LHCN-M2 (cell line): ENCODE results near the gene ABCA2. TPM values are rescaled to one million over a fixed set of nuclear protein-coding genes. Genes with fewer than 3 reads are reported as not detected.
A peak's percentile ranks its signal among the peaks of the same experiment; 100 is the strongest.

Experiments used
- DNase-seq: peaks from one replicate; pipeline ENCODE4 v3.0.0-alpha.2; 2012; ENCODE audit warnings: low read depth
- total RNA-seq: library from RNA; depleted of rRNA; stranded (reverse); fragments of >200 nt; gene quantifications from 2 replicates; pipeline ENCODE4 v1.2.3, GENCODE V29; 2014

Gene ABCA2
- total RNA-seq, 1 experiment from 2014 or later = 15.5 TPM

GRCh38 chr9:137030006-137030405, 2.0 kb upstream of the ABCA2 start:
- DNase-seq = no peak

DNA sequence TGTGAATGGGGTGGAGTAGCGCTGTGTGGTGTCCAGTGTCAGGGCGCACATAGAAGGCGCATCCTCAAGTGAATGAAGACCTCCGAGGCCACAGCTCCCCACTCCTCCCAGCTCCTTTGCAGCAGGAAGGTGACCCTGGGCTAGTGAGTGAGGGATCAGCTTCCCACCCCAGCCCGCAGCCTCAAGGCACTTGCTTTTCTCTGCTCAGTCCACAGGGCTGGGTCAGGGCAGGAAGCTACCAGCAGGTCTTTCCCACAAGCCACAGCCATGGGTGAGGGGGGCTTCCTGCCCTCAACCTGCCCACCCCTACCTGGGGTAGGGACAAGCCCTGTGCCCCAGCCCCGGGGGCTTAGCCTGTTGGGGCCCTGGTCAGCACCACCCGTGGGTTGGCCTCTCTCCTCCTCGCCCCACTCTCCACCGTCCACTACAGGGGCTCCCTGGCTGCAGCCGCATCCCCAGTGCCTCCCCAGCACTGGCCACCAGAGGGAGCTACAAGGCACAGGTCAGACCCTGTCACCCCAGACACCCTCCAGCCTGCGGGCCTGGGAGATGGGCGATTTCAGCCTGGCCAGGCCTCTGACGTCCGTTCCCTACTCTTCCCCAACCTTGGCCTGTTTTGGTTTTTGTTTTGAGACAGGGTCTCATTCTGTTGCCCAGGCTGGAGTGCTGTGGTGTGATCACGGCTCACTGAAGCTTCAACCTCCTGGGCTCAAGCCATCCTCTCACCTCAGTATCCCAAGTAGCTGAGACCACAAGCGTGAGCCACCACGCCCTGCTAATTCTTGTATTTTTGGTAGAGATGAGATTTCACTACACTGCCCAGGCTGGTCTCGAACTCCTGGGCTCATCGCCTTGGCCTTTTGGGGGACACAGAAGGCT, 1.3 kb upstream of the ABCA2 start:
- peak; percentile 50 for DNase-seq

DNA sequence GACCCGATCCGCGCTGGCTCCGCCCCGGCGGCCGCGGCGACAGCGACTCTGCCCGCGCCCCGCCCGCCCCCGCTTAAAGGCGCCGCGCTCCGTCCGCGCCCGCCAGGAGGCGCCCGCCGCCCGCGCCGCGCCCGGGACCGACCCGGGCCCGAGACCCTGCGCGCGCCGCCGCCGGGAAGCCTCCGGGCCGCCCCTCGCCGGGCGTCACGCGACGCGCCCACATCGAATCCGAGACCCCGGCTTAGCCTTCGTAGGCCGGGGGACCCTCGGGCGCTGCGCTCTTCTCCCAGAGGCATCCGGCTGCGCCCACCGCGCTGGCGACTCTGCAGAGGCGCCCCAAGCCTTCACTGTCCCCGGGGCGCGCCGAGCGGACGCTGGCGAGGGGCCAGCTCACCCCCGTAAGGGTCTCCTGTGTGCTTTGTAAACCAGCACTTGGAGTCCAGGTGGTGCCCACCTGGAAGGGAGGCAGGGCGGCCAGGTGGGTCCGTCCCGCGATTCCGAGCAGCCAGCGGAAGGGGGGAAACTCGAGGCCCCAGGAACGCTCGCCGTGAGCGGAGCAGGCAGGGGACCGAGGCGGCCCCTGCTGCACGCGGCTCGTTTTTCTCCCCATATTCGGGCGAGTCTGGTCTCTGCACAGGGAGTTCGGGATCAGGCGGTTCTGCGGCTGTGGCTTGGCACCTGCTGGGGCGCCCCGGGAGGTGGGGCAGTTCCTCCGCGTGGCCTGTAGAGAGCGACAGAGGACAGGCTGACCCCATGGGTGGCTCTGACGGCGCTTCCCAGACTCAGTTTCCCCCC, 423 bp upstream of the ABCA2 start:
- DNase-seq = peak; percentile 38

DNA sequence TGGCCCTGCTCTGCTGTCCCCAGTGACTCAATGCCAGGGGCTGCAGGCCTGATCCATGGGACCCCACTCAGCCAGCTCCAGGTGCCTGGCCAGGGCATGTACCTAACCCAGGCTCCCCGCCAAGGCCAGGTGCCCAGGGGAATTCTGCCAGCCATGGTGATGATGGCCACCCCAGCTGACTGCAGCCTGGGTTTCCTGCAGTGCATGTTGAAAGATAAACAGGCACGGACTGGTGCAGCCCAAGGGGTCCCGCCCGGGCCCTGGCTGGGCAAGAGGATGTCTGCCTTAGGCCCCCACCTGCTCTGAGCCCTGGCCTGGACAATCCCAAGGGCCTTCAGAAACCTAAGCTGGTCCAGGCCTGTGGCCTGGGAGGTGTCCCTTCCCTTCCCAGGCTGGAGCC, 1.2 kb downstream of the ABCA2 start:
- DNase-seq = no peak

GRCh38 chr9:137026384-137026783, 1.7 kb downstream of the ABCA2 start:
- no peak for DNase-seq

GRCh38 chr9:137025517-137025966, 2.5 kb downstream of the ABCA2 start:
- DNase-seq = no peak

DNA sequence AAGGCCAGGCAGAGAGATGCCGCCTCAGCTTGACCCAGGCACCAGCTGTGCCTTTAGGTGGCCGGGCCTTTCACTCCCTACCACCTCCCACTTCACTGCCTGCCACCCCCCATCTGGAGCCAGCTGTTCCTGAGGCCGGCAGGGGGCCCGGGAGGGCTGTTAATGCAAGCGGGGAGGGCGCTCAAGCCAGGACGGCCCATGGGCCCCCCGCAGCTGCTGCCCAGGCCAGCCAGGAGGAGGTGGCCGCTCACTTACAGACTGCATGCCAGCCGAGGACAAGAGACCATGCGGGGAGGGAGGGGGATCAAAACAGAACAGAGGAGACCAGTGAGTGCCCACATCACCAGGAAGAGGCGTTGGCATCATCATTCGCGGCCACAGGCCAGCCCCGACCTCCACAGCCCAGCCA, 4.5 kb downstream of the ABCA2 start:
- no peak for DNase-seq

GRCh38 chr9:137023157-137023556, 4.9 kb downstream of the ABCA2 start:
- no peak for DNase-seq

- no peak for DNase-seq
Observed at GRCh38 chr9:137022662-137023008, 5.4 kb downstream of the ABCA2 start.

GRCh38 chr9:137021979-137022661, 5.9 kb downstream of the ABCA2 start:
- DNase-seq = peak; percentile 53

DNA sequence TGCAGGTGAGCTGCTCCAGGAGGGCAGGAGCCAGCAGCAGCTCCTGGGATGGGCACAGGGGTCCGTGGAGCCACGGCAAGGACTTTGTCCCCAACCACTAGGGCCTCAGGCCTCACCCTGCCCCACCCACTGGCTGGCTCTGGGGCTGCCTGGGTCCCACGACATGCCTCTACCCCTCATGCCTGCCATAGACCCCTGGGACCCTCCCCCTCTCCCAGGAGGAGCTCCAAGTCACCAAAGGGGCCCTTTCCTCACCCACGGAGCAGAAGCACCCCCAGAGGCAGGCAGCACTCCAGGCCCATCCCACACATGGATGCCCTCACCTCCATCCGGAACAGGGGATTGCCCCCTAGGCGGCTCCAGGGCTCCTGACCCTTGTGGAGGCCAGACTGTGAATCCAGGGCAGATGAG, 6.5 kb downstream of the ABCA2 start:
- DNase-seq = no peak

DNA sequence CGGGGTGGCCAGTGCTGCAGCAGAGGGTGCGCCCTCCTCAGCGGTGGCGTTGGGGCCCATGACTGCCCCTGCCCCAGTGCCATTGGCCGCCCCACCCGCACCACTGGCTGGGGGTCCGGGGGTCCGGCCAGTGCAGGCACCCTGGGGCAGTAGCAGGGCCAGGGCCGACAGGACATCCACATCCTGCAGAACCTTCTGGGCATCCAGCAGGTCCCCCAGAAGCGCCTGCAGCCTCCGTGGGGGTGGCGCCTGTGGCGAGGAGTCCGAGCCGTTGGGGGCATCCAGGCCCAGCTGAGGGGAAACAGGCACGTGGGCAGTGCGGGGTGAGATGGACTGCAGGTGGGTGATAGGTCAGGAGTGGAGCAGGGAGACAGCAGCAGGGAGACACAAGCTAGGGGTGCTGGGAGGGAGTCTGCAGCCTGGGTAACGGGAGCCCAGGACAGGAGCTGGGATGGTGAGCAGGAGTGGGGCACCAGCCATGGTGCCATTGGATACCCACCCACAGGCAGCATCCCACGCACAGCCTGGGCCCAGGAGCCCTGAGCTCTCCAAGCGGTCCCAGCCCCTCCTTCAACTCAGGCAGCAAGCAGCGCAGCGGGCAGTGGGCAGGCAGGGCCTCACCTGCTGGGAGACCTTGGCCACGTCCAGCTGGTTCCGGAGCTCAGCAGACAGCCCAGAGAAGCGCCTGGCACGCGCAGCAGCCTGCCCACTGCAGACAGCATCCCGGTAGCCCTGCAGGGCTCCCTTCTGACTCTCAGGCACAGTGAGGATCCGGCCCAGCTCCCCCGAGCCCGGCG, 7.1 kb downstream of the ABCA2 start:
- no peak for DNase-seq

DNA sequence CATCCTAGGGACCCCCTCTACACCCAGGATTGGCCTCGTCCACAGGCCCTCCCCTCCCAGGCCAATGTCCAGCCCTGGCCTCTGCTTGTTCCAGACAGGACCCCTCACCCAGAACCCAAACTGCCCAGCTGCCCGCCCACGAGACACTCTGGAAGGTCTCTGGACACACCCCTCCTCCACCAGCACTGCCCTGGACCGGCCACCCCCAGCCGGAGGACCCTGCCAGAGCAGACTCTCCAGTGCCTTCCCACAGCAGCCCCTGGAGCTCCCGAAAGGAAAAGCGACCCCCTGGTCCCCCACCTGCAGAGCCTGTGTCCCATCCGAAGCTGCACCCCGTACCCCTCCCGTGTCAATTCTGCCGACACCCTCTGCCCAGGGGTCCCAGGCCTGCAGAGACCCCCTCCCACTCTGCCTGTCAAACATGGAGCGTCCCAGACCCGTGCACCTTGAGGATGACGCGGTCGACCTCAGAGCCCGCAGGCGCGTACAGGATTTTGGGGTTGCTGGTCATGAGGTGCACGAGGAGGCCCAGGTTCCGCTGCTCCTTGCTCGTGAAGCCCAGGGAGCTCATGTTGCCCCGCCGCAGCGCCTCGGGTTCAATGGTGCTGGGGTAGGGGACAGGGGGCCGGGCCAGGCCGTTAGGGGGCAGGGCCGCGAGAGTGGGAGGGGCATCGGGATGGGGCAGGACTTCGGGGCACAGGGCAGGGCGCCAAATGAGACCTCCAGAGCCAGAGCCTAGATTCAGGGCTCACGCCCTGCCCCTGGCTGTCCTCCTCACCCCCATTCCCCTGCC, 8.0 kb downstream of the ABCA2 start:
- DNase-seq = no peak

DNA sequence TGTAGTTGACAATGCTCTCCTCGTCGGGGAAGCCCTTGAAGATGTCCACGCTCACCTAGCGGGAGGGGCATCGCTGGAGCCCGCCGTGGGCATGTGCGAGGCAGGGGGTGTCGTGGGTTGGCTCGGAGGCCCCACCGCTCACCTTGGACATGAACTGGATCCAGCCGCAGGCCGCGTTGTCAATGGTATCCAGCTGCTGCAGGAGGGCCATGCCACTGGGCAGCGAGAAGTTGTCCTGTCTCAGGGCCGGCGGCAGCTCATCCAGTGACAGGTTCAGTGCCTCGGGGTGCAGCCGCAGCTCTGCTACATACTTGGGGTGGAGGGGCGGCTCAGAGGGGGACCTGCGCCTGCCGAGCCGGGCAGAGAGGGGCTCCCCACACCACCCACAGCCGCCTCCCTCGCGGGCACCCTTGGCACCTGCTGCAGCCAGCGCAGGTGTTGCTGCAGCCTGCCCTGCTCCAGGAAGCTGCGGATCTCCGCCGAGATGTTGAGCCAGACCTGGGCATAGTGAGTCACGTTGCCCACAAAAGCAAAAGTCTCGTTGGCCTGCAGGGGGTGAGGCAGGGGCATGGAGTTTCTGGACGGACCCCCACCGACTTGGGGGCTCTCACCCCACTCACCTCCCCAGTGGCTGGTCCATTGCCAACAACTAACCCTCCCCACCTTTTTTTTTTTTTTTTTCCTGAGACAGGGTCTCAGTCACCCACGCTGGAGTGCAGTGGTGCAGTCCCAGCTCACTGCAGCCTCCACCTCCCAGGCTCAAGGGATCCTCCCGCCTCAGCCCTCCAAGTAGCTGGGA, 9.1 kb downstream of the ABCA2 start:
- DNase-seq = no peak

GRCh38 chr9:137017791-137018497, 10.1 kb downstream of the ABCA2 start:
- no peak for DNase-seq

DNA sequence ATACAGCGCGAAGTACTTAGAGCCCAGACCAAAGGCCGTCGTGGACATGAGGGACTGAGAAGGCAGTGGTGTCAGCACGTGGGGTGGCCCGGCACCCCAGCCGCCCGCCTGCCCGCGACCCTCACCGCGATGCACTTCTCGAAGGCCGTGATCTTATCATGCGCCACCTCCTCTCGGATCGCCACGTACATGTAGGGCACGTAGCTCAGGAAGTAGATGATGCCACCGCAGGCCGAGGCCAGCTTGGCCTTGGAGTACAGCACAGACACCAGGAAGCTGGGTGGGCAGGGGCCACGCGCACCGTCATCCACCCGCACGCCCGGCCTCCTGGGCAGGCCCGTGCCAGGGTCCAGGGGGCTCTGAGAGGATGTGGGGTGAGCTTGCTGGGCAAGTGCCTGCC, 11.0 kb downstream of the ABCA2 start:
- DNase-seq = no peak

- no peak for DNase-seq
Observed at GRCh38 chr9:137016436-137016835, 11.6 kb downstream of the ABCA2 start.

DNA sequence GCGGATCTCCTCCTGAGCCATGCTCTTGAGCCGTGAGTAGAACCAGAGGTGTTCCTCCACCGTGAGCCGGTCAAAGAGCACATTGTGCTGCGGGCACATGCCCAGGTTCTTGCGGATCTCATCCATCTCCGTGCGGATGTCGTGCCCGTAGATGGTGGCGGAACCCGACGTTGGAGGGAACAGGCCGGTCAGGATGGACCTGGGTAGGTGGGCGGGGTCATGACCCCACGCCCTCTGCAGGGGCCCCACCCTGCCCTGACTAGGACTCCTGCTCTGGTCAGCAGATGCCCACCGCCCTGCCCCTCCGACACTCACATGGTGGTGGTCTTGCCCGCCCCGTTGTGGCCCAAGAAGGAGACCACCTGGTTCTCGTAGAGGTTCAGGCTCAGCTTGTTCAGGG, 12.1 kb downstream of the ABCA2 start:
- DNase-seq = no peak

DNA sequence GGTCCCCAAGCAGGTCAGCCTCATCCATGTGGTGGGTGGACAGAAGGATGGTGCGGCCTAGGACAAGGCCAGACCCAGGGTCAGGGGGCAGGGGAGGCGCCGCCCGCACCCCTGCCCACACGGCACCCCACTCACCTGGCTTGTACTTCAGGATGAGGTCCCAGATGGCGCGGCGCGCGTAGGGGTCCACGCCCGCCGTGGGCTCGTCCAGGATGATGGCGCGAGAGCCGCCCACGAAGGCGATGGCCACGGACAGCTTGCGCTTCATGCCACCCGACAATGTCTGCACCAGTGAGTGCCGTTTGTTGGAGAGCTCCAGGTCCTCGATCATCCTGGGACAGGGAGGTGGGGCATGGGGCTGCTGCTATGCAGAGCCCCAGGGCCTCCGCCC, 12.5 kb downstream of the ABCA2 start:
- no peak for DNase-seq
